Left forelimb (tissue), 1 donor: ENCODE results near the gene ADCK1.
"Not testable (repeated sequence)": the region's sequence is repeated elsewhere in the genome, so short reads cannot be mapped to it uniquely, and the experiment has no call there.

Experiments used
- DNase-seq: peaks from one replicate; pipeline ENCODE4 v3.0.0-alpha.2; 2018; ENCODE audit warnings: low spot score

ADCK1 gene

GRCh38 chr14:77865455-77865854 lies 65.5 kb downstream of the ADCK1 start:
- no peak for DNase-seq

DNA sequence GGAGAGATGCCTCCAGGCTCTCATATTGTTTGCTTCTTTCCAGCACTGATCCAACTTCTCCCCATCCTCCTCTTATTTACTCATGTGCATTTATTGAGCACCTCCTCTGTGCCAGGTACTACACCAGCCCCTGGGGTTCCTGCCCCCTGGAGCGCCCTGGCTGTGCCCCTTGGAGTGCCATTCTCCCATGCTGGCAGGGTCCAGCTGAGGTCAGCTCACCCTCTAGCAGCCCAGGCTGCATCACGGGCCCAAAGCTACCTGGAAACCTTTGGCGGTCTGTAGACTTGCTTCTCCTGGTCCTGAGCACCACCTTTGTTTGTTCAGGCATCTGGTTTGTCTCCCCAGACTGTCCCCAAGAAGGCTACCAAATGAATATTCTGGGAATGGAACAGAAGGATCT lies 67.0 kb downstream of the ADCK1 start:
- DNase-seq, result no peak

DNA sequence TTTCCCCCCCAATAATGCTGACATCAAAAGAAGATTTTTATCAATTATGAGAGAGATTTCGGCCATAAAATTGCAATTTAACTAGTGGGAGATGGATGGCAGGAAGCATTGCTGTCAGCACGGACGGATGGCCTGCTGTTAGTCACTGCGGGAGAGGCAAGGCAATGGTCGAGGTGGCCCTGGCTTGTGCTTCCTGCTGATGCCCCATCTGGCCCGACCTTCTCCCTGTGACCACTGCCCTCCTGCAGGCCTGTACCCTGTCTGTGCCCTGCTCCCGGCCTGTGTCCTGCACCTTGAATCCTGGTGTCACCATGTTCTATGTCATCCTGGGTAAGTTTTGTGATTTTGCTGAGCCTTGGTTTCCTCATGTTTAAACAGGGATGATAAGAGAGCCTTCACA lies 67.6 kb downstream of the ADCK1 start:
- no peak for DNase-seq

DNA sequence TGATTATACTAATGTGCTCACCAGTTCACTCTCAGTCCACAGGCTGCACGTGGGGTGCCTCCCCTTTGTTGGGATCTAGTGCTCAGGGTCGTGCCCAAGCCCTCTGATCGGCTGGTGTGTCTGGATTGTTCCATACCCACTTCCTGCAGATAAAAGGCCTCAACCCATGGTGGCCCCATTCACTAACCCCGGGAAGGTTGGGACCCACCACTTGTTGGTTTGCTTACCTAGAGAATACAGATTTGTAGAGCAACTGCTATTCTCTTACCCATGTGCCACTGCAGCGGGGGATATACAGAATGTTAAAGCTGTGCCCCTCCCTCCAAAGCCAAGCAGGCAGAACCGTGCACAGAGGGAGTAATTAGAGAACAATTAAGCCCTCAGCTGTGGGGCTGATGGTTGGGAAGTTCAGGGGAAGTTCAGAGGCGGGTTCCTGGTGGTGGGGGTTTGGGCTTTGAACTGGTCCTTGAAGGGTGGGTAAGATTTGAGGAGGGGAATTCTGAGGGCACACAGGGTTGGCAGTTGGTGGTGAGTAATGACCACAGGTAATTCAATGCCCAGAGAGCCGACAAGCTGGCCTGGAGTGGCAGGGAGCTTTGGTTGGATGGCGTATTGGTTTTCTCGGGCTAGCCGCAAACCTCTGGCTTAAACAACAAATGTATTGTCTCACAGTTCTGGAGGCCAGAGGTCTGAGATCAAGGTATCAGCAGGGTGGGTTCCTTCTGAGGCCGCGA lies 68.8 kb downstream of the ADCK1 start:
- DNase-seq, result no peak

- no peak for DNase-seq
These were observed 69.4 kb downstream of the ADCK1 start for GRCh38 chr14:77869340-77869739.

DNA sequence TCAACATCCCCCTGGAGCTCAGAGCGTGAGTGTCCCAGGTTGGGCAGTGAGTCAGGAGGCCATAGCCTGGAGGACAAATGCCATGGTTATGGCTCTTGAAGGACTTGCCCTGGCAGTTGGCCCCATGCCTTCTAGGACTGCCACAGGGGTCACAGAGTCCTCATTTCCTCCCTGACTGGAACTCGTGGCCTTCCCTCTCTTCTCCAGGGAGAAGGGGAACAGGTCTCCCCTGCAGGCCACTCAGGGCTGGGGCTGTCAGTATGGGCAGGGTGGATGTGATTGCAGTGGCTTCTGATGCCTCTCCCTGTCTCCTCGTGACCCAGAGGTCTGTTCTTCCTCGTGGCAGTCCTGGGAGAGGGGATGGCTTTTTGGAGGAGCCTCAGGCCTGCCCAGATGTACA lies 70.7 kb downstream of the ADCK1 start:
- no peak for DNase-seq

DNA sequence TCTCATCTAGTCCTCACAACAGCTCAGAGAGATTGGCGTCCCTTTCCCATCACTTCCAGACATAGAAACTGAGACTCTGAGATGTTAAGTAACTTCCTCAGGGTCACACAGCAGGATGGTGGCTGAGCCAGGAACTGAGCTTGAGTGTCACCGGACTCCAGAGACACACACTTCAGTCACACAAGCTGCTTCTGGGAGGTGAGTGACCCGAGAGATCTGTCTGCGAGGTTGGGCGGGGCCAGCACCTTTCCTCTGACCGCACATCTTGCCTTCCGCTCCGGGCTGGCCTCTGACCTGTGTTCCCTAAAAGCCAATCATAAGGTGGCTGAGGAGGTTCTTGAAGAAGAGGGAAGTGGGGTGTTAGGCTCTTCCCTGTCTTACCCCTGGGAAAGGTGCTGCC lies 72.2 kb downstream of the ADCK1 start:
- DNase-seq, result no peak

GRCh38 chr14:77872983-77873382 lies 73.1 kb downstream of the ADCK1 start:
- DNase-seq, result no peak

DNA sequence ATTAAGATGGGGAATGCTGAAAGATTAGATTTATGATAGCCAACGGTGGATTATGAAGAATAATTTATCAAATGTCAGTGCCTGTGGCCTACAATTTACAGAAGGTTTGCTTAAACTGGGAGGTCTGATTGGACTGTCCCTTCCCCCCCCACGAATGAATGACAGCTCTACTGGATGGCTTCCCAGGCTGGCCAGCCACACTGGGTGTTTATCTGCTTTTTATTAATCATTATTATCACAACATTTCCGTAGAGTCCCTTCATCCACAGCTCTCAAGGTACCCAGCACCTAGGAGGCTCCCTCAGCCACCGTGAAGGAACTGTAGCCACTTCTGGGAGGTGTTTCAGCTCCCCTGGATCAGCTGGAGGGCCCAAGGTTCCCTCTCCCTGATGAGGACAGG lies 78.9 kb downstream of the ADCK1 start:
- DNase-seq, result no peak

DNA sequence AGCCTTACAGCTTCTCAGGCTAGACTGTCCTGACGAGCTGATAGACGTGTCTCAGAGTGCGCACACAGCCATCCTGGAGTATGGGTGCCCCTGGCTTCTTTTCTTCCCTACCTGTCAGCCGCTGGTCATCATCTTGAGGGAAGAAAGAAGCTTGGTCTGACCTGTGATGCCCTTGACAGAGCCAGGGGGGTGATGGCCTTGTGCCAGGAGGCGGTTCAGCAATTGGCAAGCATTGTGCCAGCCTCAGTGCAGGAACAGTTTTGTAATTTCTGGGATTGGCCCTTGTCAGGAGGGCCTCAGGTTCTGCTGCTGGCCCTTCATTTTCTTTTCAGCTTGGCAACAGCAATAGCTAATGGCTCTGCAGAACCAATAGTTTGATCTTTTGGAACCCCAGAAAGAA lies 80.1 kb downstream of the ADCK1 start:
- no peak for DNase-seq

DNA sequence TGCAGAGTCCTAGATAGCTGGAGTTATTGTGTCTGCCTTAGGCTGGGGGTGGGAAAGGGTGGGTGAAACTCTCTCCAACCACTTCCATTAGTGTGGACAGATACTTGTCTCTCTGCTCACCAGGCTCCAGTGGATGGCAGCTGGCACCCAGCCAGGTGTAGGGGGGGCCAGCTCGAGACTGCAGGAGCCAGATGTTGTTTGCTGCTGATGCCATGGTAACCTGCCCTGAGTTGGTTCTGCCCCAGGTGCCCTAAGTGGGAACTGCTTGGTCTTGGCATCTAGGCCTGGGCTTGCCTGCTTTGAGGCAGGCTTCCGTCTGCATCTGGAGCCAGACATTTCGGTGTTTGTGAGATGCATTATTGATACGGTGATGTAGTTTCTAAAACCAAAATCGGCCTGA lies 82.2 kb downstream of the ADCK1 start:
- DNase-seq, result no peak

- no peak for DNase-seq
These were observed 82.7 kb downstream of the ADCK1 start for GRCh38 chr14:77882636-77883035.

- no peak for DNase-seq
These were observed 83.4 kb downstream of the ADCK1 start for GRCh38 chr14:77883131-77883846.

DNA sequence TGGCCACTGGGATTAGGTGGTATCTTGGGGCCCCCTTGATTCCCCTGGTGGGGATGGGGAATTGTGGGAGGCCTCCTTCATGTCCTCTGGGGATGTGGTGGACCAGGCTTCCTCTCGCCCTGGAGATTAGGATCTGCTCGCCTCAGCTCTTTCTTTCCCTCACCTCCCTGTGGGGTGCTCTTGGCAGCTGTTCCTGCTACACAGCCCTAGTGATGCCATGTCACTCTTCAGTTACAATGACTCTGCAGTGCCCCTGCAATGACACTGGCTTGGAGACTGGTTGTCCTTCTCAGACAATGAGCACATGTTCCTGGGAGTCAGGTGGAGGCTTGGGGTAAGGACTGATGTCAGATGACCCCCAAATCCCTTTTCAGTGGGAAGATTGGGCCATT lies 83.9 kb downstream of the ADCK1 start:
- no peak for DNase-seq

GRCh38 chr14:77885367-77885766 lies 85.5 kb downstream of the ADCK1 start:
- no peak for DNase-seq

DNA sequence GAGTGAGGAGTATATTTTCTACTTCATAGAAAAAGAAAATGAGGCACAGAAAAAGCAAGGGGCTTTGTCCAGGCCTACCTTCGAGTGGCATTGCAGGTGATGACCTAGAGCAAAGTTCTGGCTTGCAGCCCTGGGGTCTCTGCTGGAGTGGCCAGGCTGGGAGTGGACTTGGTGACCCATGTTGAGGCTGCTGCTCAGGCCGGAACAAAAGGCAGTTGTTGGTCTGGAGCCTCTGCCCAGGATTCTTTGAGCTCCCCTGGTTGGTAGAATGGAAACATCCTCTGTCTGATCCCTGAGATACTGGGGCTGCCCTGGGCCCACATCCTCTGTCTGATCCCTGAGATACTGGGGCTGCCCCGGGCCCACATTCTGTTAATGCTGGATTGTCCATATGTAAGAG lies 86.1 kb downstream of the ADCK1 start:
- no peak for DNase-seq

DNA sequence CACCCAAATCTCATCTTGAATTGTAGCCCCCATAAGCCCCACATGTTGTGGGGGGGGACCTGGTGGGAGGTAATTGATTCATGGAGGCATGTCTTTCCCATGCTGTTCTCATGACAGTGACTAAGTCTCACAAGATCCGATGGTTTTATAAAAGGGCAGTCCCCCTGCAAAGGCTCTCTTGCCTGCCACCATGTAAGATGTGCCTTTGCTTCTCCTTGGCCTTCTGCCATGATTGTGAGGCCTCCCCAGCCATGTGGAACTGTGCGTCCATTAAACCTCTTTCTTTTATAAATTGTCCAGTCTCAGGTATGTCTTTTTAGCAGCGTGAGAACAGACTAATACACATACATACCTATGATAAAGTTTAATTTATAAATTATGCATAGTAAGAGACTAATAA lies 89.0 kb downstream of the ADCK1 start:
- not testable (repeated sequence) for DNase-seq

GRCh38 chr14:77889971-77890442 lies 90.1 kb downstream of the ADCK1 start:
- DNase-seq, result no peak

DNA sequence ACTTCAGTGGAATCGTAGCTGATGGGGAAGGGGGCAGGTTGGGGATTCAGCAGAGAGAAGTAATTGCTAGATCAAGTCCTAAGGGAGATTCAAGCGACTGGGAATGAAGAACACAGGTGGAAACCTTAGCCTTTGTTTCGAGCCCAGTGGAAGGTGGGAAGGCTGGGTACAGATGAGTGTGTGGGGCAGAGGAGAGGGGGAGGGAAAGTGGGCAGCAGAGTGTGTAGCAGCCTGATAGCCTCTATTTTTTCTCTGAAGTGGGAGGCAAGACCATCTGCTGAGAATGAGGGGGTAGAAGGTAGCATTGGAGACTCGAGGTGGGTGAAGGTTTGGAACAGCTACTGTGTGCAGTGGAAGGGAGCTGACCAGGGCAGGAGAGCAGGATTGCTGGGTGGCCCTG lies 91.0 kb downstream of the ADCK1 start:
- no peak for DNase-seq

DNA sequence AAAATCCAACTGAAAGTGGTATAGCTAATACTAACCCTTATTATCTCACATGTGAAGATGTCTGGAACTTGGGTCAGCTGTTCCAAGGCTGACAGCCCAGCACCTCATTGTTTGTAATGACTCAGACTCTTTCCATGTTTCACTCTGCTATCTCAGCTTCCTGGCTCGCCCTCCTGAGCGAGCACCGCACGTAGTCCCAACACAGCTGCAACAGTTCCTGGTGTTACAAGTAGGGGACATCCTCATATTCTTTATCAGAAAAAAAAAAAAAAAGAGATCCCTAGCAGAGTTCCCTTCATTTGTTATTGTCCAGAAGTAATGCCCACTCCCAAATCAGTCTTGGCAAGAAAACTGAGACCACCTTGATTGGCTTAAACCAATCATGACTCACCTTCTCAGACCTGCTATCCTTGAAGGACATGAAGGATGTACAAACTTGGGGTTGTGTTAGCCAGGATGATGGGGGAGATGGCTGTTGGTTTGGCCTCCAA lies 92.5 kb downstream of the ADCK1 start:
- no peak for DNase-seq

- DNase-seq, result no peak
These were observed 93.1 kb downstream of the ADCK1 start for GRCh38 chr14:77892890-77893484.

DNA sequence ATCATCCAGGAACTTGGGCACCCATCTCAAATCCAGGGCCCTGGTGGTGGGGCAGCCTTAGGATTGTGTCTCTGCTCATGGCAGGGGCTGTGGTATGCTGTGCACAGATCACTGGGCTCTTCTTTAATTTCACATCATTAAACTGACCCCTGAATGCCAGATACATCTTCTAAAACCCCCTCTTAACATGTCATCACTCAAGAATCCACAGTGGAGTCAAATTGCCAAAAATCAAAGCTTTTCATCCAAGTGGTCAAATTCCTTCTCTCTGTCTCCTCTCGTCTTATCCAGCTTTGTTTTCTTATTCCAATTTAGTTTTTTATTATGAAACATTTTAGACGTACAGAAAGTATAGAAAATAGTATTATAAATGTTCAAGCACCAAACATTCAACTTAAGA lies 97.5 kb downstream of the ADCK1 start:
- no peak for DNase-seq

DNA sequence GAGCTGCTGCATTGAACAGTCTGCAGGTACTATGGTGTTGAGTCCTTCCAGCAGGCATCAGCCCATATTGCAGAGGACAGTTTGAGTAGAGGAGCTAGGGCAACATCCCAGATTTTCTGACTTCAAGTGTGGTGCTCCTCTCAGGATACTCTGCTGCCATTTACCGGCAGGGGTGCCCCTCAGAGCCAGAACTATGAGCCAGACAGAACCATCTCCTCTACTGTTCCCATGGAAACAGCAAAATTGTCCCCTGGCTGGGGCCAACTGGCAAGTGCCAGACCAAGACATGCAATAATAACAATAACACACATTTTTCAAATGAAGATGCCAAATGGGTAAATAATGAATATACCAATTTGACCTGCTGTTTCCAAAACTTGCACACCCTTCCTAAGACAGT lies 102.9 kb downstream of the ADCK1 start:
- DNase-seq, result no peak
